IMR-90 (cell line): ENCODE results near the gene FOXP1. TPM values are rescaled to one million over a fixed set of nuclear protein-coding genes. Genes with fewer than 3 reads are reported as not detected.
A peak's percentile ranks its signal among the peaks of the same experiment; 100 is the strongest.

ENCODE experiments used
- ATAC-seq: fragments of 200-7000 bp; cut with Tn5 transposase; 2 replicates; pipeline ENCODE4 v1.9.1; 2020; ENCODE audit warnings: low read depth, mild to moderate bottlenecking, moderate library complexity
- BruUV-seq: library from RNA; stranded (reverse); fragments of 400-500 nt; replicated peaks from 2 replicates; lab custom pipeline; 2021; lab: Mats Ljungman, UMichigan
- CTCF ChIA-PET: fragments of 300-600 bp; formaldehyde crosslinking; extraction: SDS; loops from one replicate; lab custom pipeline; 2021; ENCODE audit warnings: antibody characterized with exemption; lab: Yijun Ruan, JAX
- POLR2A ChIA-PET: fragments of 300-600 bp; sonication (Branson Sonifier 250); formaldehyde crosslinking; loops from one replicate; lab custom pipeline; 2022; ENCODE audit warnings: antibody characterized with exemption; ENCODE audit not compliant: unreplicated experiment; lab: Charles Lee
- DNase-seq: peaks from one replicate; pipeline ENCODE4 v3.0.0; 2013
- H2AFZ ChIP-seq: replicated peaks from 2 replicates; pipeline ENCODE3; 2013; ENCODE audit warnings: low read length, mild to moderate bottlenecking; ENCODE audit not compliant: poor library complexity
- H2AK5ac ChIP-seq: 2 replicates; pipeline ENCODE4 v1.6.1; 2013; ENCODE audit warnings: low read depth, low read length, inconsistent platforms
- H2AK9ac ChIP-seq: replicated peaks from 2 replicates; pipeline ENCODE3; 2013; ENCODE audit warnings: mild to moderate bottlenecking, low read depth, low read length, moderate library complexity; ENCODE audit not compliant: poor library complexity
- H2BK120ac ChIP-seq: 2 replicates; pipeline ENCODE4 v1.6.1; 2013; ENCODE audit warnings: low read depth, low read length, inconsistent platforms
- H2BK15ac ChIP-seq: 3 replicates; pipeline ENCODE4 v1.6.1; 2013; ENCODE audit warnings: low read depth, low read length, inconsistent platforms
- H2BK20ac ChIP-seq: 2 replicates; pipeline ENCODE4 v1.6.1; 2013; ENCODE audit warnings: low read depth, mild to moderate bottlenecking, inconsistent platforms, low read length, moderate library complexity
- H2BK5ac ChIP-seq: 2 replicates; pipeline ENCODE4 v1.6.1; 2013; ENCODE audit warnings: mild to moderate bottlenecking, low read depth, low read length, inconsistent platforms; ENCODE audit not compliant: poor library complexity, severe bottlenecking
- H3K14ac ChIP-seq: replicated peaks from 2 replicates; pipeline ENCODE4 v1.6.1; 2013; ENCODE audit warnings: low read depth, low read length, inconsistent platforms
- H3K18ac ChIP-seq: 2 replicates; pipeline ENCODE4 v1.6.1; 2013; ENCODE audit warnings: low read depth, low read length, control low read depth
- H3K23ac ChIP-seq: 2 replicates; pipeline ENCODE4 v1.6.1; 2013; ENCODE audit warnings: low read depth, low read length, inconsistent platforms
- H3K27ac ChIP-seq: 2 replicates; pipeline ENCODE4 v1.5.1; 2013; ENCODE audit warnings: mild to moderate bottlenecking, control low read depth, low read length; ENCODE audit not compliant: insufficient read depth
- H3K27me3 ChIP-seq: 2 replicates; pipeline ENCODE4 v1.6.1; 2013; ENCODE audit warnings: low read length; ENCODE audit not compliant: control insufficient read depth, insufficient read depth
- H3K36me3 ChIP-seq: 2 replicates; pipeline ENCODE4 v1.6.1; 2013; ENCODE audit warnings: low read length, mixed read lengths; ENCODE audit not compliant: control insufficient read depth, insufficient read depth
- H3K4ac ChIP-seq: 2 replicates; pipeline ENCODE4 v1.6.1; 2013; ENCODE audit warnings: low read depth, low read length, inconsistent platforms
- H3K4me1 ChIP-seq: 2 replicates; pipeline ENCODE4 v1.6.1; 2013; ENCODE audit warnings: low read length, mixed read lengths; ENCODE audit not compliant: control insufficient read depth, insufficient read depth
- H3K4me2 ChIP-seq: 2 replicates; pipeline ENCODE4 v1.6.1; 2013; ENCODE audit warnings: low read depth, mild to moderate bottlenecking, control low read depth, low read length, moderate library complexity
- H3K4me3 ChIP-seq: 2 replicates; pipeline ENCODE4 v1.5.1; 2013; ENCODE audit warnings: low read depth, mild to moderate bottlenecking, control low read depth, low read length, moderate library complexity; ENCODE audit not compliant: insufficient read depth
- H3K56ac ChIP-seq: 2 replicates; pipeline ENCODE4 v1.6.1; 2013; ENCODE audit warnings: low read length, inconsistent platforms; ENCODE audit not compliant: insufficient read depth; ENCODE audit errors: extremely low read depth
- H3K79me1 ChIP-seq, 2 experiments: 2 replicates each; pipeline ENCODE4 v1.6.1; 2013; ENCODE audit warnings: low read length in 2 of 2, inconsistent platforms in 1 of 2, low read depth in 1 of 2
- H3K9ac ChIP-seq: 2 replicates; pipeline ENCODE4 v1.6.1; 2013; ENCODE audit warnings: low read depth, low read length, control low read depth
- H3K9me1 ChIP-seq: 2 replicates; pipeline ENCODE4 v1.6.1; 2013; ENCODE audit warnings: low read length, inconsistent platforms; ENCODE audit not compliant: insufficient read depth
- H3K9me3 ChIP-seq: 2 replicates; pipeline ENCODE4 v1.6.1; 2013; ENCODE audit warnings: low read length; ENCODE audit not compliant: control insufficient read depth, insufficient read depth
- H4K20me1 ChIP-seq: 2 replicates; pipeline ENCODE4 v1.6.1; 2013; ENCODE audit warnings: low read length, inconsistent platforms; ENCODE audit not compliant: insufficient read depth
- H4K5ac ChIP-seq: 2 replicates; pipeline ENCODE4 v1.6.1; 2013; ENCODE audit warnings: mild to moderate bottlenecking, low read depth, low read length, control low read depth
- H4K8ac ChIP-seq, 2 experiments: 2 replicates each; pipeline ENCODE4 v1.6.1; 2013; ENCODE audit warnings: low read depth in 2 of 2, low read length in 2 of 2, control low read depth in 1 of 2, inconsistent platforms in 1 of 2
- H4K91ac ChIP-seq: 2 replicates; pipeline ENCODE4 v1.6.1; 2013; ENCODE audit warnings: low read depth, low read length, inconsistent platforms; ENCODE audit not compliant: insufficient read depth
- BHLHE40 ChIP-seq: fragments of 150-350 bp; IDR thresholded peaks from 2 replicates; pipeline ENCODE4 v1.6.1; 2016; ENCODE audit warnings: mild to moderate bottlenecking, low read depth, low read length
- CEBPB ChIP-seq: IDR thresholded peaks from 2 replicates; pipeline ENCODE4 v1.6.1; 2012; ENCODE audit warnings: low read depth, low read length, improper control_type of control experiment
- CHD1 ChIP-seq: IDR thresholded peaks from 2 replicates; pipeline ENCODE4 v1.6.1; 2012; ENCODE audit warnings: low read depth, low read length, improper control_type of control experiment
- CTCF ChIP-seq: conservative IDR thresholded peaks from 2 replicates; pipeline ENCODE4 v1.5.1; 2012; ENCODE audit warnings: mild to moderate bottlenecking, low read depth, low read length, improper control_type of control experiment
- ELK1 ChIP-seq: fragments of 150-350 bp; IDR thresholded peaks from 2 replicates; pipeline ENCODE4 v1.6.1; 2016; ENCODE audit warnings: low read depth, mild to moderate bottlenecking, low read length, moderate library complexity, borderline replicate concordance
- FOS ChIP-seq: fragments of 150-350 bp; IDR thresholded peaks from 2 replicates; pipeline ENCODE4 v1.6.1; 2016; ENCODE audit warnings: low read depth, low read length
- MAFK ChIP-seq: IDR thresholded peaks from 2 replicates; pipeline ENCODE4 v1.6.1; 2012; ENCODE audit warnings: low read depth, low read length, improper control_type of control experiment
- MAZ ChIP-seq: IDR thresholded peaks from 2 replicates; pipeline ENCODE4 v1.6.1; 2012; ENCODE audit warnings: low read depth, mild to moderate bottlenecking, low read length, improper control_type of control experiment, moderate library complexity, borderline replicate concordance
- MXI1 ChIP-seq: IDR thresholded peaks from 2 replicates; pipeline ENCODE4 v1.6.1; 2012; ENCODE audit warnings: low read depth, mild to moderate bottlenecking, low read length, moderate library complexity, borderline replicate concordance
- NFE2L2 ChIP-seq: fragments of 150-350 bp; IDR thresholded peaks from 2 replicates; pipeline ENCODE4 v1.6.1; 2016; ENCODE audit warnings: low read depth, mild to moderate bottlenecking, low read length
- POLR2A ChIP-seq: IDR thresholded peaks from 2 replicates; pipeline ENCODE4 v1.6.1; 2012; ENCODE audit warnings: mild to moderate bottlenecking, low read depth, low read length
- RAD21 ChIP-seq: IDR thresholded peaks from 2 replicates; pipeline ENCODE4 v1.6.1; 2012; ENCODE audit warnings: low read length, improper control_type of control experiment
- RCOR1 ChIP-seq: IDR thresholded peaks from 2 replicates; pipeline ENCODE4 v1.6.1; 2012; ENCODE audit warnings: mild to moderate bottlenecking, low read length, improper control_type of control experiment; ENCODE audit not compliant: insufficient replicate concordance
- RFX5 ChIP-seq: IDR thresholded peaks from 2 replicates; pipeline ENCODE4 v1.8.0; 2012; ENCODE audit warnings: low read depth, mild to moderate bottlenecking, low read length, moderate library complexity
- SMC3 ChIP-seq: fragments of 150-350 bp; IDR thresholded peaks from 2 replicates; pipeline ENCODE4 v1.6.1; 2016; ENCODE audit warnings: low read depth, mild to moderate bottlenecking, antibody characterized with exemption, low read length, moderate library complexity
- USF2 ChIP-seq: fragments of 150-350 bp; IDR thresholded peaks from 2 replicates; pipeline ENCODE4 v1.6.1; 2017; ENCODE audit warnings: mild to moderate bottlenecking, antibody characterized with exemption, low read length, low read depth
- WGBS, 2 experiments: methylation state at CpG; one replicate each; pipeline versions ENCODE4 v1.1.5 to v1.1.7; 2013; ENCODE audit warnings: missing lambda C conversion rate in 2 of 2; ENCODE audit not compliant: insufficient read length in 1 of 2; ENCODE audit errors: extremely low coverage in 2 of 2; 5-methylcytosine and 5-hydroxymethylcytosine counted together
- dilution Hi-C: fragments of 300-500 bp; cut with HindIII; formaldehyde crosslinking; loops from one replicate; pipeline ENCODE4 v1.14.3; 2018; ENCODE audit warnings: low sequenced_read_pairs; ENCODE audit not compliant: unreplicated experiment
- in situ Hi-C: fragments of 300-500 bp; cut with MboI; formaldehyde crosslinking; loops from 3 replicates; pipeline ENCODE4 v1.14.3; 2019; ENCODE audit warnings: low sequenced_read_pairs, inconsistent platforms, mixed read lengths
- intact Hi-C: fragments of 100-400 bp; cut with micrococcal nuclease; formaldehyde crosslinking; loops from 2 replicates; pipeline ENCODE4 v1.10.0; 2022
- polyA plus RNA-seq, 3 experiments: library from polyadenylated mRNA; depleted of rRNA; stranded (reverse); fragments of >200 nt; gene quantifications; 2 replicates each; pipeline ENCODE4 v1.2.3, GENCODE V29; 2012; ENCODE audit warnings: low replicate concordance in 1 of 3
- total RNA-seq: library from RNA; depleted of rRNA; stranded (reverse); fragments of >200 nt; gene quantifications from 2 replicates; pipeline ENCODE4 v1.2.3, GENCODE V29; 2012

FOXP1 gene
- total and polyA plus RNA-seq, 2 of the 4 experiments (the other 2 are of a cell fraction), result 37.0 to 132 TPM

- dilution Hi-C loops (no loop called here), intact Hi-C loops (no loop called here), in situ Hi-C loops (no loop called here)
- Histone ChIP-seq H3K9me1 (peaks cover 26% of the 10 kb centered on the region), H2BK15ac (peak overlapping the region; percentile 91; the same call in 2 of the 3 replicates), H3K27ac (no peak overlapping the region; the same call in 1 of the 2 replicates), H2BK20ac (peak overlapping the region; percentile 96), H2AK5ac (peak overlapping the region; percentile 97; the same call in 1 of the 2 replicates), H3K4ac (peak overlapping the region; percentile 92), H3K14ac (peak overlapping the region; percentile 74), H3K4me3 (no peak overlapping the region), H3K4me1 (peaks cover 33% of the 10 kb centered on the region), H3K4me2 (no peak overlapping the region; the same call in 1 of the 2 replicates), H2BK120ac (peak overlapping the region; percentile 96), H4K20me1 (no peaks in the 10 kb centered on the region), H4K5ac (peak overlapping the region; percentile 92), H4K91ac (peak overlapping the region; percentile 67), H4K8ac (peak overlapping the region; percentile 78 to 90; a peak in 3 of 4 replicates), H2AFZ (no peak overlapping the region), H3K27me3 (no peaks in the 10 kb centered on the region), H3K23ac (peak overlapping the region; percentile 65; the same call in 1 of the 2 replicates), H3K9ac (no peak overlapping the region), H3K9me3 (no peaks in the 10 kb centered on the region), H3K18ac (peak overlapping the region; percentile 96), H2BK5ac (peak overlapping the region; percentile 82), H3K36me3 (no peaks in the 10 kb centered on the region), H3K79me1 (peaks cover 31 to 71% of the 10 kb centered on the region in 2 experiments), H3K56ac (0 out of 2 replicates have a peak overlapping the region, but pooled peaks have one; percentile 25), H2AK9ac (no peak overlapping the region)
- no TSS peak for BruUV-seq
- POLR2A ChIA-PET, result no interaction called here
- CTCF ChIA-PET, result no interaction called here
- ATAC-seq, result no peak
- peak; percentile 46 for DNase-seq
- TF ChIP-seq CEBPB, result no peak
- no peak for TF ChIP-seq NFE2L2
- TF ChIP-seq RAD21, result no peak
- TF ChIP-seq RCOR1, result no peak
- no peak for TF ChIP-seq FOS
- TF ChIP-seq MAZ, result no peak
- TF ChIP-seq RFX5, result no peak
- TF ChIP-seq MXI1, result no peak
- TF ChIP-seq USF2, result no peak
- no peak for TF ChIP-seq CTCF
- no peak for TF ChIP-seq MAFK
- no peak for TF ChIP-seq CHD1
- TF ChIP-seq ELK1, result no peak
- TF ChIP-seq BHLHE40, result no peak
- TF ChIP-seq POLR2A, result no peak
- TF ChIP-seq SMC3, result no peak
- 80% methylated on average over 2 of the region's 5 CpGs; no CpG with 5 or more reads in 1 of the 2 experiments for WGBS, 2 experiments
Observed at GRCh38 chr3:71447803-71448202, 135.7 kb downstream of the FOXP1 start.
